Upper lobe of left lung (tissue), 6 donors: ENCODE data around the gene DYTN. TPM values are rescaled to one million over a fixed set of nuclear protein-coding genes. Genes with fewer than 3 reads are reported as not detected.
A peak's percentile ranks its signal among the peaks of the same experiment; 100 is the strongest.

Experiments used
- ATAC-seq, 2 donors: fragments of 200-7000 bp; cut with Tn5 transposase; one replicate each; pipeline ENCODE4 v1.9.1; 2022; ENCODE audit warnings: mild to moderate bottlenecking in 2 of 2, moderate library complexity in 2 of 2; ENCODE audit not compliant: low FRiP score in 2 of 2
- DNase-seq, 2 donors: peaks; one replicate each; pipeline ENCODE4 v3.0.0-alpha.2; 2019 to 2020
- H3K27ac ChIP-seq, 4 donors: fragments of 200-600 bp; sonication (generic); one replicate each; pipeline ENCODE4 v1.5.1; 2016 to 2019
- H3K27me3 ChIP-seq, 4 donors: fragments of 200-600 bp; sonication (generic); one replicate each; pipeline ENCODE4 v1.5.1; 2017 to 2019
- H3K36me3 ChIP-seq, 4 donors: fragments of 200-600 bp; sonication (generic); one replicate each; pipeline ENCODE4 v1.5.1; 2016 to 2019
- H3K4me1 ChIP-seq, 4 donors: fragments of 200-600 bp; sonication (generic); one replicate each; pipeline ENCODE4 v1.5.1; 2018 to 2019
- H3K4me3 ChIP-seq, 4 donors: fragments of 200-600 bp; sonication (generic); one replicate each; pipeline ENCODE4 v1.5.1; 2017 to 2019; ENCODE audit warnings: mild to moderate bottlenecking in 2 of 4, moderate library complexity in 1 of 4
- H3K9me3 ChIP-seq, 4 donors: fragments of 200-600 bp; sonication (generic); one replicate each; pipeline ENCODE4 v1.5.1; 2018 to 2019
- CTCF ChIP-seq, 6 experiments: fragments of 450-650 bp in 4 of 6; fragments of 200-600 bp in 2 of 6; sonication (generic) in 2 of 6; IDR thresholded peaks; one replicate each; pipeline ENCODE4 v1.5.1; 2016 to 2019; ENCODE audit warnings: antibody characterized with exemption in 6 of 6
- EP300 ChIP-seq, 4 donors: sonication (generic); formaldehyde crosslinking; IDR thresholded peaks; one replicate each; pipeline ENCODE4 v1.5.1; 2017; ENCODE audit warnings: antibody characterized with exemption in 4 of 4, control low read depth in 2 of 4
- POLR2A ChIP-seq, 4 donors: fragments of 450-650 bp; IDR thresholded peaks; one replicate each; pipeline ENCODE4 v1.5.1; 2016 to 2017; ENCODE audit warnings: antibody characterized with exemption in 4 of 4, mild to moderate bottlenecking in 2 of 4
- POLR2AphosphoS5 ChIP-seq, 2 donors: sonication (generic); formaldehyde crosslinking; IDR thresholded peaks; one replicate each; pipeline ENCODE4 v1.5.1; 2017; ENCODE audit warnings: antibody characterized with exemption in 2 of 2
- WGBS, 2 donors: methylation state at CpG; one replicate each; pipeline ENCODE4 v1.1.5; 2017 to 2018; 5-methylcytosine and 5-hydroxymethylcytosine counted together
- total RNA-seq, 6 donors: library from RNA; depleted of rRNA in 4 of 6; stranded (reverse); fragments of >200 nt in 4 of 6; gene quantifications; one replicate each; pipeline versions ENCODE4 v1.1.0 to v1.2.1, GENCODE V29; 2016 to 2021
- donor health status: DM: no; HTN: no; CAD: no; lungs with moderate emphysema.
- donor health status: DM: no; HTN: yes; CAD: no; lungs with severe emphysema.

The DYTN gene
- total RNA-seq, 6 donors from 2014 or later: not detected

- no peak for DNase-seq
- Histone ChIP-seq H3K27me3 (peaks cover 0 to 1% (median 0%) of the 10 kb centered on the region in 4 donors), H3K9me3 (no peaks in the 10 kb centered on the region), H3K4me1 (no peaks in the 10 kb centered on the region), H3K36me3 (no peaks in the 10 kb centered on the region), H3K27ac (no peak overlapping the region), H3K4me3 (no peak overlapping the region)
- TF ChIP-seq POLR2AphosphoS5 (IDR thresholded peaks at IDR 0.05) (no peak), POLR2A (IDR thresholded peaks at IDR 0.05) (no peak), EP300 (IDR thresholded peaks at IDR 0.05) (no peak), CTCF (IDR thresholded peaks at IDR 0.05) (no peak)
- ATAC-seq: no peak
- 28 to 29% methylated on average over 6 to 8 of the region's 8 CpGs for WGBS, 2 donors
These were observed 18.0 kb downstream of the DYTN start for GRCh38 chr2:206700156-206700555.

- Histone ChIP-seq H3K4me1 (no peaks in the 10 kb centered on the region), H3K27ac (no peak overlapping the region), H3K9me3 (no peaks in the 10 kb centered on the region), H3K36me3 (no peaks in the 10 kb centered on the region), H3K4me3 (no peak overlapping the region), H3K27me3 (peaks cover 0 to 1% (median 0%) of the 10 kb centered on the region in 4 donors)
- WGBS, 2 donors: 70 to 80% methylated on average over 3 of the region's 3 CpGs
- no peak for ATAC-seq
- TF ChIP-seq POLR2A (IDR thresholded peaks at IDR 0.05): no peak
- TF ChIP-seq EP300 (IDR thresholded peaks at IDR 0.05): no peak
- no peak for TF ChIP-seq POLR2AphosphoS5 (IDR thresholded peaks at IDR 0.05)
- no peak for TF ChIP-seq CTCF (IDR thresholded peaks at IDR 0.05)
- no peak for DNase-seq
These were observed 19.4 kb downstream of the DYTN start for GRCh38 chr2:206698811-206699210.

GRCh38 chr2:206696910-206697309 lies 21.3 kb downstream of the DYTN start:
- Histone ChIP-seq H3K9me3 (no peaks in the 10 kb centered on the region), H3K27me3 (peaks cover 0 to 1% (median 0%) of the 10 kb centered on the region in 4 donors), H3K4me1 (no peaks in the 10 kb centered on the region), H3K4me3 (no peak overlapping the region), H3K27ac (no peak overlapping the region), H3K36me3 (no peaks in the 10 kb centered on the region)
- TF ChIP-seq POLR2AphosphoS5 (IDR thresholded peaks at IDR 0.05) (no peak), EP300 (IDR thresholded peaks at IDR 0.05) (no peak), POLR2A (IDR thresholded peaks at IDR 0.05) (no peak), CTCF (IDR thresholded peaks at IDR 0.05) (no peak)
- no peak for ATAC-seq
- DNase-seq: no peak

- ATAC-seq: peak; percentile 76 to 84
- Histone ChIP-seq H3K27me3 (peaks cover 0 to 1% (median 0%) of the 10 kb centered on the region in 4 donors), H3K4me1 (no peaks in the 10 kb centered on the region), H3K9me3 (no peaks in the 10 kb centered on the region), H3K36me3 (no peaks in the 10 kb centered on the region), H3K4me3 (no peak overlapping the region), H3K27ac (no peak overlapping the region)
- 26 to 38% methylated on average over 5 of the region's 5 CpGs for WGBS, 2 donors
- DNase-seq: peak in 1 of 2 donors; percentile 39
- no peak for TF ChIP-seq EP300 (IDR thresholded peaks at IDR 0.05)
- peak; percentile 46 to 78 (median 59) for TF ChIP-seq CTCF (IDR thresholded peaks at IDR 0.05)
- TF ChIP-seq POLR2A (IDR thresholded peaks at IDR 0.05): no peak
- TF ChIP-seq POLR2AphosphoS5 (IDR thresholded peaks at IDR 0.05): no peak
These were observed 24.6 kb downstream of the DYTN start for GRCh38 chr2:206693399-206694137.

GRCh38 chr2:206692971-206693370 lies 25.2 kb downstream of the DYTN start:
- Histone ChIP-seq H3K4me3 (no peak overlapping the region), H3K36me3 (no peaks in the 10 kb centered on the region), H3K4me1 (no peaks in the 10 kb centered on the region), H3K9me3 (no peaks in the 10 kb centered on the region), H3K27ac (no peak overlapping the region), H3K27me3 (no peaks in the 10 kb centered on the region)
- DNase-seq (peak in 1 of 2 donors; percentile 8), ATAC-seq (no peak)
- TF ChIP-seq EP300 (IDR thresholded peaks at IDR 0.05) (no peak), POLR2A (IDR thresholded peaks at IDR 0.05) (no peak), POLR2AphosphoS5 (IDR thresholded peaks at IDR 0.05) (no peak), CTCF (IDR thresholded peaks at IDR 0.05) (no peak)
- 84% methylated on average over 7 of the region's 7 CpGs for WGBS, 2 donors
